Endothelial cell of umbilical vein (primary cell): ENCODE results near the gene FLT1. TPM values are rescaled to one million over a fixed set of nuclear protein-coding genes. Genes with fewer than 3 reads are reported as not detected.

Experiments
- BruUV-seq: library from RNA; stranded (reverse); fragments of 400-500 nt; replicated peaks from 2 replicates; lab custom pipeline; 2021; lab: Mats Ljungman, UMichigan
- CTCF ChIA-PET: fragments of 300-600, 350-600 bp; sonication (Branson Sonifier 250); formaldehyde crosslinking; loops from one replicate; lab custom pipeline; 2021; ENCODE audit warnings: antibody characterized with exemption, inconsistent platforms; lab: Charles Lee
- POLR2A ChIA-PET: fragments of 300-600, 350-600 bp; sonication (Branson Sonifier 250); formaldehyde crosslinking; loops from one replicate; lab custom pipeline; 2021; ENCODE audit warnings: antibody characterized with exemption, inconsistent platforms; lab: Charles Lee
- DNase-seq: peaks from one replicate; pipeline ENCODE4 v3.0.0-alpha.2; 2011; ENCODE audit warnings: low read depth, low spot score
- FAIRE-seq: peaks from 2 replicates; lab custom pipeline; 2011; peaks lifted over from hg19 to GRCh38; lab: Jason Lieb, UNC
- H2AFZ ChIP-seq: 2 replicates; pipeline ENCODE4 v1.6.0; 2012; ENCODE audit warnings: low read depth, low read length, control low read depth, inconsistent platforms
- H3K27ac ChIP-seq: 2 replicates; pipeline ENCODE4 v1.5.1; 2011; ENCODE audit warnings: low read depth, mild to moderate bottlenecking, control low read depth, low read length, moderate library complexity; ENCODE audit not compliant: insufficient read depth
- H3K27me3 ChIP-seq, 2 experiments: 2 replicates each; pipeline versions ENCODE4 v1.6.0 to v1.6.1; 2011; ENCODE audit warnings: low read length in 2 of 2, mixed read lengths in 1 of 2; ENCODE audit not compliant: control insufficient read depth in 2 of 2, insufficient read depth in 2 of 2
- H3K36me3 ChIP-seq, 2 experiments: 2 replicates in 1 of 2; 3 replicates in 1 of 2; pipeline ENCODE4 v1.5.1; 2011; ENCODE audit warnings: low read length in 2 of 2, mild to moderate bottlenecking in 1 of 2, moderate library complexity in 1 of 2; ENCODE audit not compliant: control insufficient read depth in 2 of 2, insufficient read depth in 2 of 2; ENCODE audit errors: extremely low read depth in 1 of 2
- H3K4me1 ChIP-seq: 3 replicates; pipeline ENCODE4 v1.5.1; 2011; ENCODE audit warnings: mild to moderate bottlenecking, low read length; ENCODE audit not compliant: control insufficient read depth, insufficient read depth; ENCODE audit errors: extremely low read depth
- H3K4me2 ChIP-seq: 2 replicates; pipeline ENCODE4 v1.6.1; 2011; ENCODE audit warnings: low read length, control low read depth, mixed read lengths; ENCODE audit not compliant: insufficient read depth
- H3K4me3 ChIP-seq, 3 experiments: fragments of 200-600 bp in 1 of 3; sonication (generic), shearing (Covaris generic) in 1 of 3; replicated peaks in 1 of 3; 2 replicates each; pipeline ENCODE4 v1.5.1; 2011 to 2016; ENCODE audit warnings: control low read depth in 3 of 3, low read length in 3 of 3, mild to moderate bottlenecking in 2 of 3, inconsistent platforms in 1 of 3, low read depth in 1 of 3, moderate library complexity in 1 of 3; ENCODE audit not compliant: insufficient read depth in 1 of 3
- H3K79me2 ChIP-seq: 2 replicates; pipeline ENCODE4 v1.6.0; 2012; ENCODE audit warnings: low read length, inconsistent platforms; ENCODE audit not compliant: control insufficient read depth, insufficient read depth
- H3K9ac ChIP-seq: replicated peaks from 2 replicates; pipeline ENCODE3; 2011; ENCODE audit warnings: low read length, control low read depth; ENCODE audit not compliant: insufficient read depth; ENCODE audit errors: extremely low read depth
- H3K9me1 ChIP-seq: replicated peaks from 3 replicates; pipeline ENCODE4 v1.6.0; 2011; ENCODE audit warnings: mild to moderate bottlenecking, low read length; ENCODE audit not compliant: control insufficient read depth, insufficient read depth; ENCODE audit errors: extremely low read depth
- H3K9me3 ChIP-seq: replicated peaks from 2 replicates; pipeline ENCODE4 v1.5.1; 2012; ENCODE audit warnings: low read length, inconsistent platforms; ENCODE audit not compliant: control insufficient read depth, insufficient read depth
- H4K20me1 ChIP-seq: replicated peaks from 2 replicates; pipeline ENCODE3; 2011; ENCODE audit warnings: mild to moderate bottlenecking, low read length; ENCODE audit not compliant: control insufficient read depth, insufficient read depth; ENCODE audit errors: extremely low read depth
- CTCF ChIP-seq, 2 donors: IDR thresholded peaks; 1 replicate in 1 of 2; 2 replicates in 1 of 2; pipeline ENCODE4 v1.5.1; 2011; ENCODE audit warnings: low read length in 2 of 2, mild to moderate bottlenecking in 2 of 2, moderate library complexity in 2 of 2, control low read depth in 1 of 2, inconsistent platforms in 1 of 2, low read depth in 1 of 2; ENCODE audit not compliant: insufficient read depth in 1 of 2; ENCODE audit errors: extremely low read depth in 1 of 2
- EZH2 ChIP-seq: IDR thresholded peaks from 2 replicates; pipeline ENCODE4 v1.6.1; 2012; ENCODE audit warnings: borderline replicate concordance, low read depth, mild to moderate bottlenecking, moderate library complexity, low read length, inconsistent platforms; ENCODE audit not compliant: severe bottlenecking
- FOS ChIP-seq: IDR thresholded peaks from 2 replicates; pipeline ENCODE4 v1.6.1; 2011; ENCODE audit warnings: mild to moderate bottlenecking, low read length, moderate library complexity, borderline replicate concordance; ENCODE audit not compliant: insufficient read depth
- GATA2 ChIP-seq: IDR thresholded peaks from 2 replicates; pipeline ENCODE4 v1.7.0; 2011; ENCODE audit warnings: low read depth, mild to moderate bottlenecking, moderate library complexity, mixed read lengths, low read length; ENCODE audit not compliant: insufficient read length, insufficient read depth
- JUN ChIP-seq: IDR thresholded peaks from 2 replicates; pipeline ENCODE4 v1.6.1; 2011; ENCODE audit warnings: borderline replicate concordance, low read depth; ENCODE audit not compliant: insufficient read length, insufficient read depth
- MAX ChIP-seq: IDR thresholded peaks from 2 replicates; pipeline ENCODE4 v1.6.1; 2011; ENCODE audit not compliant: insufficient read depth, insufficient read length
- MYC ChIP-seq: IDR thresholded peaks from one replicate; pipeline ENCODE4 v1.6.1; 2011; ENCODE audit warnings: mild to moderate bottlenecking, low read depth, low read length
- POLR2A ChIP-seq: IDR thresholded peaks from 2 replicates; pipeline ENCODE4 v1.6.1; 2012; ENCODE audit warnings: low read depth, mild to moderate bottlenecking, control low read depth, low read length
- POLR2AphosphoS5 ChIP-seq: IDR thresholded peaks from 2 replicates; pipeline ENCODE4 v1.6.1; 2012; ENCODE audit warnings: low read depth, mild to moderate bottlenecking, control low read depth, low read length, moderate library complexity; ENCODE audit not compliant: insufficient read depth
- dilution Hi-C: fragments of 300-500 bp; cut with MboI; formaldehyde crosslinking; loops from one replicate; pipeline ENCODE4 v1.15.0; 2019; ENCODE audit warnings: low sequenced_read_pairs; ENCODE audit not compliant: extremely low pct_ligation_motif_present
- intact Hi-C: fragments of 100-400 bp; cut with micrococcal nuclease; formaldehyde crosslinking; loops from one replicate; pipeline ENCODE4 v1.10.0; 2022
- polyA plus RNA-seq, 4 experiments: library from polyadenylated mRNA; depleted of rRNA in 3 of 4; stranded (reverse) in 3 of 4; unstranded in 1 of 4; fragments of >200 nt; gene quantifications; 2 replicates each; pipeline versions ENCODE4 v1.2.1 to v1.2.3, GENCODE V29; 2011 to 2012; ENCODE audit warnings: missing spikeins in 1 of 4
- total RNA-seq: library from RNA; stranded (reverse); gene quantifications from 2 replicates; pipeline ENCODE4 v1.2.3, GENCODE V29; 2021

Gene FLT1
- total and polyA plus RNA-seq, 2 donors (not counting 3 experiments of a cell fraction or from before 2014, with no cell fraction given): 16.0 to 104 TPM

- Histone ChIP-seq H3K9me3 (no peaks in the 10 kb centered on the region), H2AFZ (no peak overlapping the region), H3K27ac (no peak overlapping the region), H3K9me1 (no peaks in the 10 kb centered on the region), H3K36me3 (peaks cover 2 to 4% of the 10 kb centered on the region in 2 experiments), H3K4me3 (no peak overlapping the region), H3K4me2 (no peak overlapping the region), H3K79me2 (no peaks in the 10 kb centered on the region), H3K27me3 (no peaks in the 10 kb centered on the region), H3K4me1 (peaks cover 41% of the 10 kb centered on the region), H3K9ac (no peak overlapping the region), H4K20me1 (no peaks in the 10 kb centered on the region)
- no TSS peak for BruUV-seq
- ChIA-PET CTCF (no interaction called here), POLR2A (no interaction called here)
- DNase-seq (no peak), FAIRE-seq (peak; percentile 12)
- TF ChIP-seq JUN (no peak), CTCF (IDR thresholded peaks at IDR 0.05; ENCODE audit: extremely low read depth in 1 of 2, insufficient read depth in 1 of 2, low read depth in 1 of 2, low read length in 2 of 2) (no peak), POLR2AphosphoS5 (no peak), POLR2A (no peak), MAX (no peak), FOS (no peak), EZH2 (no peak), MYC (no peak), GATA2 (no peak)
- intact Hi-C loops (no loop called here), dilution Hi-C loops (loop anchor here (25.0 kb wide), 1 partner anchor 167 kb away; the partner anchor contains the start of gene FLT1)
These were observed 174.7 kb downstream of the FLT1 start for GRCh38 chr13:28320209-28320608.
